Measurements from ENCODE around the gene F3. TPM values are rescaled to one million over a fixed set of nuclear protein-coding genes. Genes with fewer than 3 reads are reported as not detected.

The F3 gene
- total and polyA plus RNA-seq, 2 of the 13 experiments (the other 11 are each of a cell fraction or from before 2014, with no cell fraction given): 5.8 to 9.0 TPM

DNA sequence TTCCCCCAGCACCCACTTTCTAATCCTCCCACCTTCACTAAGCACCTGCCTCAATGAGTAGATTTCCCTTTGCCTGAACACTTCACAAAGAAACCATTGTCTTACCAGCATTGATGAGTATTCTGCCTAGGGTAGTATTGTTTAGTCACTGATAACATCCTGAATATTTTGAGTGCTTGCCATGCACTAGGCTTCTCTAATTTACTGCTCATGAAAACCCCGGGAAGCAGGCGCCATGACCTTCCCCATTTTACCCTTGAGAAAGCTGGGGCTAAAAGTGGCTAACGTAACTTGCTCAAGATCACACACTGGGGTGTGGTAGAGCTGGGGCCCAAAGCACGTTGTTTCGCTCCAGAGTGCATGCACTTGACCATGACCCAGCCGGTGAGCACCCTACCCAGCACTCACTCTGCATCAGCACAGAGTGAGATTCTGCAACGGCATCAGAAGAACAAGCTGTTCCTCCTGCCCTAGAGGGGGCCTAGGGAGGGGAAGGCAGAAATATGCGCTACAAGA, 10.6 kb upstream of the F3 start:
- H3K4me2 ChIP-seq (ENCODE audit: low read depth, low read length): peak overlapping the region; percentile 87
- peaks cover 69% of the 10 kb centered on the region for H3K4me1 ChIP-seq (ENCODE audit: insufficient read depth, low read length)
- in situ Hi-C loops (cut with HindIII; ENCODE audit: extremely low pct_ligation_motif_present, low pct_unique_long_range_greater_than_20kb) (no loop called here), intact Hi-C loops (cut with micrococcal nuclease; ENCODE audit: unreplicated experiment) (loop anchor here (10.0 kb wide), 1 partner anchor 143 kb away; no protein-coding TSS in a partner anchor)
- H3K27ac ChIP-seq (ENCODE audit: extremely low read length, insufficient read depth, low read length): no peak overlapping the region
- no peaks in the 10 kb centered on the region for H3K36me3 ChIP-seq (replicated peaks in 1 of 2; ENCODE audit: control insufficient read depth in 1 of 2, insufficient read depth in 2 of 2, low read length in 2 of 2)
- ATAC-seq (peak; percentile 72), DNase-seq (ENCODE audit: low spot score) (peak; percentile 73), FAIRE-seq (peak; percentile 55)
- CTCF ChIA-PET (ENCODE audit: low intra/inter-chr PET ratio, low total read pairs): no interaction called here
- no peaks in the 10 kb centered on the region for H3K79me2 ChIP-seq (ENCODE audit: insufficient read depth, low read length)
- peak overlapping the region in 1 of 3 experiments; percentile 45; a peak in 1 of 6 replicates for H3K4me3 ChIP-seq (replicated peaks in 1 of 3; ENCODE audit: insufficient read depth in 1 of 3, low read depth in 2 of 3, low read length in 3 of 3)
- POLR2A ChIA-PET: no interaction called here
- BruUV-seq (replicated peaks): no TSS peak
- no peak overlapping the region for H2AFZ ChIP-seq (ENCODE audit: low read length)
- no peak overlapping the region for H3K9ac ChIP-seq (ENCODE audit: insufficient read depth, low read depth, low read length)
- 4% methylated on average over 8 of the region's 8 CpGs for WGBS (ENCODE audit: low lambda C conversion rate)
- H3K27me3 ChIP-seq (ENCODE audit: control insufficient read depth in 1 of 2, insufficient read depth in 2 of 2, low read length in 2 of 2): peaks cover 0 to 6% of the 10 kb centered on the region in 2 experiments; a peak in 1 of 5 replicates
- no peaks in the 10 kb centered on the region for H4K20me1 ChIP-seq (ENCODE audit: insufficient read depth, low read length)
- H3K9me3 ChIP-seq (ENCODE audit: low read length): no peaks in the 10 kb centered on the region
- peak; percentile 52 for TF ChIP-seq SALL1 (CRISPR knock-in tag; IDR thresholded peaks at IDR 0.05)
- no peak for TF ChIP-seq NFKBIZ (CRISPR knock-in tag; IDR thresholded peaks at IDR 0.05)
- TF ChIP-seq, protein P1, sequence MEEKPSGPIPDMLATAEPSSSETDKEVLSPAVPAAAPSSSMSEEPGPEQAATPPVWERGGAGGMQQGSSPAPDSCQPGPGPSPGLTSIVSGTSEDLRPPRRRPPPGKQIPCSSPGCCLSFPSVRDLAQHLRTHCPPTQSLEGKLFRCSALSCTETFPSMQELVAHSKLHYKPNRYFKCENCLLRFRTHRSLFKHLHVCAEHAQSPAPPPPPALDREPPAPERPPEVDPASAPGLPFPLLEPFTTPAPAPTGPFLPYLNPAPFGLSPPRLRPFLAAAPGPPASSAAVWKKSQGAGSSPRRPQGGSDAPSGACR (CRISPR knock-in tag; IDR thresholded peaks at IDR 0.05): no peak
- TF ChIP-seq, protein P2, sequence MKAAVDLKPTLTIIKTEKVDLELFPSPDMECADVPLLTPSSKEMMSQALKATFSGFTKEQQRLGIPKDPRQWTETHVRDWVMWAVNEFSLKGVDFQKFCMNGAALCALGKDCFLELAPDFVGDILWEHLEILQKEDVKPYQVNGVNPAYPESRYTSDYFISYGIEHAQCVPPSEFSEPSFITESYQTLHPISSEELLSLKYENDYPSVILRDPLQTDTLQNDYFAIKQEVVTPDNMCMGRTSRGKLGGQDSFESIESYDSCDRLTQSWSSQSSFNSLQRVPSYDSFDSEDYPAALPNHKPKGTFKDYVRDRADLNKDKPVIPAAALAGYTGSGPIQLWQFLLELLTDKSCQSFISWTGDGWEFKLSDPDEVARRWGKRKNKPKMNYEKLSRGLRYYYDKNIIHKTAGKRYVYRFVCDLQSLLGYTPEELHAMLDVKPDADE (CRISPR knock-in tag; IDR thresholded peaks at IDR 0.05): no peak
- TF ChIP-seq RCOR2 (CRISPR knock-in tag; IDR thresholded peaks at IDR 0.05): 0 out of 2 replicates have a peak, but pooled peaks have one; percentile 36
- TF ChIP-seq, protein P3, sequence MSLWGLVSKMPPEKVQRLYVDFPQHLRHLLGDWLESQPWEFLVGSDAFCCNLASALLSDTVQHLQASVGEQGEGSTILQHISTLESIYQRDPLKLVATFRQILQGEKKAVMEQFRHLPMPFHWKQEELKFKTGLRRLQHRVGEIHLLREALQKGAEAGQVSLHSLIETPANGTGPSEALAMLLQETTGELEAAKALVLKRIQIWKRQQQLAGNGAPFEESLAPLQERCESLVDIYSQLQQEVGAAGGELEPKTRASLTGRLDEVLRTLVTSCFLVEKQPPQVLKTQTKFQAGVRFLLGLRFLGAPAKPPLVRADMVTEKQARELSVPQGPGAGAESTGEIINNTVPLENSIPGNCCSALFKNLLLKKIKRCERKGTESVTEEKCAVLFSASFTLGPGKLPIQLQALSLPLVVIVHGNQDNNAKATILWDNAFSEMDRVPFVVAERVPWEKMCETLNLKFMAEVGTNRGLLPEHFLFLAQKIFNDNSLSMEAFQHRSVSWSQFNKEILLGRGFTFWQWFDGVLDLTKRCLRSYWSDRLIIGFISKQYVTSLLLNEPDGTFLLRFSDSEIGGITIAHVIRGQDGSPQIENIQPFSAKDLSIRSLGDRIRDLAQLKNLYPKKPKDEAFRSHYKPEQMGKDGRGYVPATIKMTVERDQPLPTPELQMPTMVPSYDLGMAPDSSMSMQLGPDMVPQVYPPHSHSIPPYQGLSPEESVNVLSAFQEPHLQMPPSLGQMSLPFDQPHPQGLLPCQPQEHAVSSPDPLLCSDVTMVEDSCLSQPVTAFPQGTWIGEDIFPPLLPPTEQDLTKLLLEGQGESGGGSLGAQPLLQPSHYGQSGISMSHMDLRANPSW (CRISPR knock-in tag; IDR thresholded peaks at IDR 0.05; ENCODE audit: borderline replicate concordance): no peak
- TF ChIP-seq HOXA3 (CRISPR knock-in tag; IDR thresholded peaks at IDR 0.05): 0 out of 2 replicates have a peak, but pooled peaks have one; percentile 17
- no peak for TF ChIP-seq SOX6 (IDR thresholded peaks at IDR 0.05)
- TF ChIP-seq SOX6 (CRISPR knock-in tag; IDR thresholded peaks at IDR 0.05): peak; percentile 50
- no peak for TF ChIP-seq ZC3H4 (CRISPR knock-in tag; IDR thresholded peaks at IDR 0.05; ENCODE audit: borderline replicate concordance)
- TF ChIP-seq, protein P4, sequence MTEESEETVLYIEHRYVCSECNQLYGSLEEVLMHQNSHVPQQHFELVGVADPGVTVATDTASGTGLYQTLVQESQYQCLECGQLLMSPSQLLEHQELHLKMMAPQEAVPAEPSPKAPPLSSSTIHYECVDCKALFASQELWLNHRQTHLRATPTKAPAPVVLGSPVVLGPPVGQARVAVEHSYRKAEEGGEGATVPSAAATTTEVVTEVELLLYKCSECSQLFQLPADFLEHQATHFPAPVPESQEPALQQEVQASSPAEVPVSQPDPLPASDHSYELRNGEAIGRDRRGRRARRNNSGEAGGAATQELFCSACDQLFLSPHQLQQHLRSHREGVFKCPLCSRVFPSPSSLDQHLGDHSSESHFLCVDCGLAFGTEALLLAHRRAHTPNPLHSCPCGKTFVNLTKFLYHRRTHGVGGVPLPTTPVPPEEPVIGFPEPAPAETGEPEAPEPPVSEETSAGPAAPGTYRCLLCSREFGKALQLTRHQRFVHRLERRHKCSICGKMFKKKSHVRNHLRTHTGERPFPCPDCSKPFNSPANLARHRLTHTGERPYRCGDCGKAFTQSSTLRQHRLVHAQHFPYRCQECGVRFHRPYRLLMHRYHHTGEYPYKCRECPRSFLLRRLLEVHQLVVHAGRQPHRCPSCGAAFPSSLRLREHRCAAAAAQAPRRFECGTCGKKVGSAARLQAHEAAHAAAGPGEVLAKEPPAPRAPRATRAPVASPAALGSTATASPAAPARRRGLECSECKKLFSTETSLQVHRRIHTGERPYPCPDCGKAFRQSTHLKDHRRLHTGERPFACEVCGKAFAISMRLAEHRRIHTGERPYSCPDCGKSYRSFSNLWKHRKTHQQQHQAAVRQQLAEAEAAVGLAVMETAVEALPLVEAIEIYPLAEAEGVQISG (CRISPR knock-in tag; IDR thresholded peaks at IDR 0.05): no peak
- no peak for TF ChIP-seq DR1 (CRISPR knock-in tag; IDR thresholded peaks at IDR 0.05)
- TF ChIP-seq AHR (CRISPR knock-in tag; IDR thresholded peaks at IDR 0.05): no peak
- no peak for TF ChIP-seq KLF11 (CRISPR knock-in tag; IDR thresholded peaks at IDR 0.05)
- TF ChIP-seq FOXA3 (CRISPR knock-in tag; IDR thresholded peaks at IDR 0.05): 0 out of 2 replicates have a peak, but pooled peaks have one; percentile 30
- no peak for TF ChIP-seq ZNF34 (CRISPR knock-in tag; IDR thresholded peaks at IDR 0.05; ENCODE audit: borderline replicate concordance)
- peak; percentile 38; the same call in 1 of the 2 replicates for TF ChIP-seq TBX2 (CRISPR knock-in tag; IDR thresholded peaks at IDR 0.05; ENCODE audit: borderline replicate concordance)
- TF ChIP-seq EHMT2 (IDR thresholded peaks at IDR 0.05; ENCODE audit: borderline replicate concordance, low read depth, low read length): no peak
- TF ChIP-seq JDP2 (CRISPR knock-in tag; IDR thresholded peaks at IDR 0.05; ENCODE audit: borderline replicate concordance): no peak
